Mesenchymal stem cell (in vitro differentiated cells and primary cell): ENCODE data around the gene KRTAP10-5.

Experiments used
- DNase-seq: peaks from one replicate; pipeline ENCODE4 v3.0.0-alpha.2; 2013
- H2AFZ ChIP-seq: one replicate; pipeline ENCODE4 v1.6.1; 2013; ENCODE audit warnings: low read depth, mild to moderate bottlenecking, control low read depth, inconsistent platforms, low read length, moderate library complexity
- H2AK5ac ChIP-seq: 2 replicates; pipeline ENCODE4 v1.6.1; 2013; ENCODE audit warnings: low read length, moderate library complexity, mild to moderate bottlenecking, inconsistent platforms; ENCODE audit not compliant: severe bottlenecking
- H2BK120ac ChIP-seq: one replicate; pipeline ENCODE4 v1.6.1; 2013; ENCODE audit warnings: low read depth, mild to moderate bottlenecking, inconsistent platforms, low read length, moderate library complexity
- H2BK12ac ChIP-seq, 2 experiments: one replicate each; pipeline ENCODE4 v1.6.1; 2013; ENCODE audit warnings: inconsistent platforms in 2 of 2, low read length in 2 of 2, mild to moderate bottlenecking in 2 of 2, moderate library complexity in 2 of 2, control low read depth in 1 of 2
- H2BK15ac ChIP-seq: one replicate; pipeline ENCODE4 v1.6.1; 2013; ENCODE audit warnings: mild to moderate bottlenecking, low read depth, inconsistent platforms; ENCODE audit not compliant: poor library complexity, severe bottlenecking
- H2BK5ac ChIP-seq: 2 replicates; pipeline ENCODE4 v1.6.1; 2013; ENCODE audit warnings: low read depth, mild to moderate bottlenecking, low read length, control low read depth, inconsistent platforms; ENCODE audit not compliant: poor library complexity, severe bottlenecking
- H3K14ac ChIP-seq, 2 experiments: one replicate each; pipeline ENCODE4 v1.6.1; 2013; ENCODE audit warnings: inconsistent platforms in 2 of 2, low read length in 2 of 2, control low read depth in 1 of 2, mild to moderate bottlenecking in 1 of 2, moderate library complexity in 1 of 2
- H3K18ac ChIP-seq, 2 experiments: one replicate each; pipeline ENCODE4 v1.6.1; 2013; ENCODE audit warnings: inconsistent platforms in 2 of 2, low read length in 2 of 2, control low read depth in 1 of 2, low read depth in 1 of 2, mild to moderate bottlenecking in 1 of 2
- H3K23ac ChIP-seq, 2 experiments: one replicate each; pipeline ENCODE4 v1.6.1; 2013; ENCODE audit warnings: inconsistent platforms in 2 of 2, low read length in 2 of 2, mild to moderate bottlenecking in 2 of 2, moderate library complexity in 2 of 2, control low read depth in 1 of 2
- H3K27ac ChIP-seq: 2 replicates; pipeline ENCODE4 v1.5.1; 2013; ENCODE audit warnings: mild to moderate bottlenecking, moderate library complexity, low read length, control low read depth, inconsistent platforms; ENCODE audit not compliant: poor library complexity, severe bottlenecking
- H3K27me3 ChIP-seq, 2 experiments: 2 replicates each; pipeline versions ENCODE4 v1.6.1 to v1.7.0; 2013; ENCODE audit warnings: low read length in 2 of 2, mild to moderate bottlenecking in 2 of 2, moderate library complexity in 2 of 2, control low read depth in 1 of 2, inconsistent platforms in 1 of 2; ENCODE audit not compliant: control insufficient read depth in 1 of 2, insufficient read depth in 1 of 2
- H3K36me3 ChIP-seq, 2 experiments: 2 replicates each; pipeline versions ENCODE4 v1.6.1 to v1.7.0; 2013; ENCODE audit warnings: low read length in 2 of 2, control low read depth in 1 of 2, inconsistent platforms in 1 of 2, low read depth in 1 of 2, mild to moderate bottlenecking in 1 of 2; ENCODE audit not compliant: insufficient read depth in 2 of 2, control insufficient read depth in 1 of 2
- H3K4ac ChIP-seq, 2 experiments: one replicate each; pipeline ENCODE4 v1.6.1; 2013; ENCODE audit warnings: inconsistent platforms in 2 of 2, low read length in 2 of 2, mild to moderate bottlenecking in 2 of 2, moderate library complexity in 2 of 2, control low read depth in 1 of 2, low read depth in 1 of 2
- H3K4me1 ChIP-seq: 2 replicates; pipeline ENCODE4 v1.6.1; 2013; ENCODE audit warnings: low read depth, low read length, control low read depth; ENCODE audit not compliant: control insufficient read depth, insufficient read depth
- H3K4me2 ChIP-seq: 2 replicates; pipeline ENCODE4 v1.6.1; 2013; ENCODE audit warnings: low read length, mild to moderate bottlenecking, inconsistent platforms; ENCODE audit not compliant: poor library complexity, severe bottlenecking
- H3K4me3 ChIP-seq, 2 experiments: 2 replicates each; pipeline versions ENCODE4 v1.5.1 to v1.7.0; 2013; ENCODE audit warnings: low read length in 2 of 2, mild to moderate bottlenecking in 2 of 2, control low read depth in 1 of 2, low read depth in 1 of 2; ENCODE audit not compliant: insufficient read depth in 1 of 2
- H3K79me1 ChIP-seq: replicated peaks from 2 replicates; pipeline ENCODE4 v1.6.1; 2013; ENCODE audit warnings: mild to moderate bottlenecking, control low read depth, low read length, inconsistent platforms; ENCODE audit not compliant: poor library complexity, severe bottlenecking
- H3K9ac ChIP-seq: 2 replicates; pipeline ENCODE4 v1.7.0; 2013; ENCODE audit warnings: mild to moderate bottlenecking, low read length, moderate library complexity
- H3K9me3 ChIP-seq: 2 replicates; pipeline ENCODE4 v1.7.0; 2013; ENCODE audit warnings: mild to moderate bottlenecking, low read length; ENCODE audit not compliant: control insufficient read depth
- H4K8ac ChIP-seq: one replicate; pipeline ENCODE4 v1.6.1; 2013; ENCODE audit warnings: inconsistent platforms, mild to moderate bottlenecking, low read length, moderate library complexity
- H4K91ac ChIP-seq: one replicate; pipeline ENCODE4 v1.6.1; 2013; ENCODE audit warnings: mild to moderate bottlenecking, low read length, inconsistent platforms
- WGBS: methylation state at CpG from one replicate; pipeline ENCODE4 v1.1.7; 2013; ENCODE audit warnings: mixed read lengths; 5-methylcytosine and 5-hydroxymethylcytosine counted together

Gene KRTAP10-5

GRCh38 chr21:44571844-44572782 lies 8.3 kb downstream of the KRTAP10-5 start:
- no peak overlapping the region for H2BK120ac ChIP-seq
- DNase-seq: no peak
- no peak overlapping the region for H3K4me3 ChIP-seq
- H3K9ac ChIP-seq: no peak overlapping the region
- no peak overlapping the region for H2BK12ac ChIP-seq
- no peak overlapping the region for H3K4ac ChIP-seq
- no peak overlapping the region for H2BK15ac ChIP-seq
- H3K4me1 ChIP-seq: no peaks in the 10 kb centered on the region
- H2BK5ac ChIP-seq: no peak overlapping the region
- no peak overlapping the region for H3K14ac ChIP-seq
- H3K18ac ChIP-seq: no peak overlapping the region
- no peak overlapping the region for H3K4me2 ChIP-seq
- no peak overlapping the region for H4K91ac ChIP-seq
- peaks cover 25% of the 10 kb centered on the region for H3K9me3 ChIP-seq
- no peak overlapping the region for H2AK5ac ChIP-seq
- H2AFZ ChIP-seq: no peak overlapping the region
- H3K23ac ChIP-seq: no peak overlapping the region
- H3K27me3 ChIP-seq: no peaks in the 10 kb centered on the region
- no peaks in the 10 kb centered on the region for H3K79me1 ChIP-seq
- no peaks in the 10 kb centered on the region for H3K36me3 ChIP-seq
- no peak overlapping the region for H4K8ac ChIP-seq
- H3K27ac ChIP-seq: no peak overlapping the region
- WGBS: 86% methylated on average over 39 of the region's 40 CpGs

- H3K23ac ChIP-seq: no peak overlapping the region
- no peaks in the 10 kb centered on the region for H3K79me1 ChIP-seq
- no peak overlapping the region for H3K4ac ChIP-seq
- no peak overlapping the region for H4K91ac ChIP-seq
- H3K9ac ChIP-seq: no peak overlapping the region
- H2BK120ac ChIP-seq: no peak overlapping the region
- no peak overlapping the region for H2BK15ac ChIP-seq
- no peak overlapping the region for H3K4me3 ChIP-seq
- H3K4me1 ChIP-seq: no peaks in the 10 kb centered on the region
- H3K9me3 ChIP-seq: peaks cover 25% of the 10 kb centered on the region
- H3K36me3 ChIP-seq: no peaks in the 10 kb centered on the region
- no peak overlapping the region for H3K27ac ChIP-seq
- WGBS: 58% methylated on average over 3 of the region's 4 CpGs
- no peak overlapping the region for H3K14ac ChIP-seq
- no peak overlapping the region for H2BK5ac ChIP-seq
- H2AFZ ChIP-seq: no peak overlapping the region
- no peak overlapping the region for H3K18ac ChIP-seq
- no peak overlapping the region for H2AK5ac ChIP-seq
- no peak for DNase-seq
- H2BK12ac ChIP-seq: no peak overlapping the region
- H3K27me3 ChIP-seq: no peaks in the 10 kb centered on the region
- no peak overlapping the region for H4K8ac ChIP-seq
- H3K4me2 ChIP-seq: no peak overlapping the region
Measured at GRCh38 chr21:44571296-44571695, 9.1 kb downstream of the KRTAP10-5 start.

- Histone ChIP-seq H2BK12ac (no peak overlapping the region), H4K8ac (no peak overlapping the region), H2AK5ac (no peak overlapping the region), H3K4me3 (no peak overlapping the region), H4K91ac (no peak overlapping the region), H3K9ac (no peak overlapping the region), H3K27me3 (no peaks in the 10 kb centered on the region), H2AFZ (no peak overlapping the region), H2BK5ac (no peak overlapping the region), H3K4ac (no peak overlapping the region), H3K36me3 (no peaks in the 10 kb centered on the region), H3K4me2 (no peak overlapping the region), H3K23ac (no peak overlapping the region), H3K14ac (no peak overlapping the region), H2BK15ac (no peak overlapping the region), H2BK120ac (no peak overlapping the region), H3K4me1 (no peaks in the 10 kb centered on the region), H3K79me1 (no peaks in the 10 kb centered on the region), H3K9me3 (peaks cover 26% of the 10 kb centered on the region), H3K27ac (no peak overlapping the region), H3K18ac (no peak overlapping the region)
- no peak for DNase-seq
- 81% methylated on average over 12 of the region's 12 CpGs for WGBS
Measured at GRCh38 chr21:44569861-44570517, 10.4 kb downstream of the KRTAP10-5 start.
